ENCODE results near the gene TRPM8. TPM values are rescaled to one million over a fixed set of nuclear protein-coding genes. Genes with fewer than 3 reads are reported as not detected.
A peak's percentile ranks its signal among the peaks of the same experiment; 100 is the strongest.
"Not testable (repeated sequence)": the region's sequence is repeated elsewhere in the genome, so short reads cannot be mapped to it uniquely, and the experiment has no call there.

TRPM8 gene
- total RNA-seq, 1 donor from 2014 or later = not detected

GRCh38 chr2:233934524-233934923 lies 17.4 kb downstream of the TRPM8 start:
- no peak for DNase-seq
- no peak for ATAC-seq
- intact Hi-C loops (cut with micrococcal nuclease) = no loop called here

GRCh38 chr2:233935426-233935825 lies 18.3 kb downstream of the TRPM8 start:
- DNase-seq (no peak), ATAC-seq (no peak)
- intact Hi-C loops (cut with micrococcal nuclease) = no loop called here

GRCh38 chr2:233936089-233936488 lies 18.9 kb downstream of the TRPM8 start:
- DNase-seq (no peak), ATAC-seq (no peak)
- intact Hi-C loops (cut with micrococcal nuclease) = no loop called here

GRCh38 chr2:233938676-233939370 lies 21.6 kb downstream of the TRPM8 start:
- DNase-seq (no peak), ATAC-seq (no peak)
- intact Hi-C loops (cut with micrococcal nuclease) = no loop called here

GRCh38 chr2:233940376-233941276 lies 23.5 kb downstream of the TRPM8 start:
- intact Hi-C loops (cut with micrococcal nuclease) = no loop called here
- no peak for DNase-seq
- no peak for ATAC-seq

GRCh38 chr2:233942731-233943130 lies 25.6 kb downstream of the TRPM8 start:
- DNase-seq = no peak
- no peak for ATAC-seq

GRCh38 chr2:233944269-233944668 lies 27.1 kb downstream of the TRPM8 start:
- ATAC-seq = no peak
- DNase-seq = no peak
- intact Hi-C loops (cut with micrococcal nuclease) = no loop called here

More at GRCh38 chr2:233942731-233943130, 25.6 kb downstream of the TRPM8 start:
- intact Hi-C loops (cut with micrococcal nuclease) = no loop called here

- intact Hi-C loops (cut with micrococcal nuclease) = no loop called here
- no peak for DNase-seq
- no peak for ATAC-seq
These were observed 27.5 kb downstream of the TRPM8 start for GRCh38 chr2:233944722-233945121.

GRCh38 chr2:233945146-233945545 lies 28.0 kb downstream of the TRPM8 start:
- intact Hi-C loops (cut with micrococcal nuclease) = no loop called here
- DNase-seq = no peak
- ATAC-seq = no peak

GRCh38 chr2:233950078-233950825 lies 33.1 kb downstream of the TRPM8 start:
- no peak for ATAC-seq
- intact Hi-C loops (cut with micrococcal nuclease) = no loop called here
- no peak for DNase-seq

- intact Hi-C loops (cut with micrococcal nuclease) = no loop called here
- no peak for DNase-seq
- no peak for ATAC-seq
These were observed 35.2 kb downstream of the TRPM8 start for GRCh38 chr2:233952335-233952734.

GRCh38 chr2:233953087-233953801 lies 36.1 kb downstream of the TRPM8 start:
- DNase-seq = no peak
- intact Hi-C loops (cut with micrococcal nuclease) = no loop called here
- no peak for ATAC-seq

GRCh38 chr2:233960203-233960602 lies 43.0 kb downstream of the TRPM8 start:
- intact Hi-C loops (cut with micrococcal nuclease) = no loop called here
- DNase-seq = no peak
- ATAC-seq = no peak

- intact Hi-C loops (cut with micrococcal nuclease) = no loop called here
- ATAC-seq (no peak), DNase-seq (no peak)
These were observed 44.7 kb downstream of the TRPM8 start for GRCh38 chr2:233961905-233962304.

GRCh38 chr2:233964581-233964980 lies 47.4 kb downstream of the TRPM8 start:
- intact Hi-C loops (cut with micrococcal nuclease) = no loop called here
- ATAC-seq (no peak), DNase-seq (no peak)

GRCh38 chr2:233965032-233965603 lies 47.9 kb downstream of the TRPM8 start:
- intact Hi-C loops (cut with micrococcal nuclease) = no loop called here
- DNase-seq = no peak
- ATAC-seq = no peak

GRCh38 chr2:233965646-233966045 lies 48.5 kb downstream of the TRPM8 start:
- ATAC-seq; DNase-seq; intact Hi-C loops (cut with micrococcal nuclease): not testable (repeated sequence)

- DNase-seq = no peak
These were observed 49.2 kb downstream of the TRPM8 start for GRCh38 chr2:233966388-233966787.

GRCh38 chr2:233967164-233967563 lies 50.0 kb downstream of the TRPM8 start:
- intact Hi-C loops (cut with micrococcal nuclease) = no loop called here
- DNase-seq (no peak), ATAC-seq (no peak)

More at GRCh38 chr2:233966388-233966787, 49.2 kb downstream of the TRPM8 start:
- intact Hi-C loops (cut with micrococcal nuclease) = no loop called here
- ATAC-seq = peak; percentile 98
